ENCODE measurements around the gene CADM2. TPM values are rescaled to one million over a fixed set of nuclear protein-coding genes. Genes with fewer than 3 reads are reported as not detected.

CADM2 gene
- total RNA-seq, 1 donor from 2014 or later, result 3.5 TPM

DNA sequence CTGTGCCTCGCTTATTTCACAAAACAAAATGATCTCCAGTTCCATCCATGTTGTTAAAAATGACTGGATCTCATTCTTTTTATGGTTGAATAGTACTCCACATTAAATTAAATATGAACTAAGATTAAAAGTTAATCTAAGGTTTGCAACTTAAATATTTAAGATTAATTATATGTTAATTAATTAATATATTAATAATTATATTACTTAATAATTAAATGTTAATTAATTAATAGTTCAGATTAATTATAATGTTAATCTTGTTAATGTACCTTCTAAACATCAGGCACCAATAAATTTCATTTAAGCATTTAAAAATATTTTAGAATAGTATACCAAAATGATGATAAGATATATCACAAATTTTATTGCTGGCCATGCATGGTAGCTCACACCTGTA, 971.9 kb downstream of the CADM2 start:
- Mint-ChIP-seq H3K9me3 (no peaks in the 10 kb centered on the region), H3K4me3 (no peak overlapping the region), H3K27me3 (ENCODE audit: low read depth) (no peaks in the 10 kb centered on the region), H3K27ac (ENCODE audit: unreplicated experiment) (no peak overlapping the region), H3K36me3 (ENCODE audit: low read depth) (no peaks in the 10 kb centered on the region), H3K4me1 (peaks cover 7% of the 10 kb centered on the region)
- TF ChIP-seq, protein P1, sequence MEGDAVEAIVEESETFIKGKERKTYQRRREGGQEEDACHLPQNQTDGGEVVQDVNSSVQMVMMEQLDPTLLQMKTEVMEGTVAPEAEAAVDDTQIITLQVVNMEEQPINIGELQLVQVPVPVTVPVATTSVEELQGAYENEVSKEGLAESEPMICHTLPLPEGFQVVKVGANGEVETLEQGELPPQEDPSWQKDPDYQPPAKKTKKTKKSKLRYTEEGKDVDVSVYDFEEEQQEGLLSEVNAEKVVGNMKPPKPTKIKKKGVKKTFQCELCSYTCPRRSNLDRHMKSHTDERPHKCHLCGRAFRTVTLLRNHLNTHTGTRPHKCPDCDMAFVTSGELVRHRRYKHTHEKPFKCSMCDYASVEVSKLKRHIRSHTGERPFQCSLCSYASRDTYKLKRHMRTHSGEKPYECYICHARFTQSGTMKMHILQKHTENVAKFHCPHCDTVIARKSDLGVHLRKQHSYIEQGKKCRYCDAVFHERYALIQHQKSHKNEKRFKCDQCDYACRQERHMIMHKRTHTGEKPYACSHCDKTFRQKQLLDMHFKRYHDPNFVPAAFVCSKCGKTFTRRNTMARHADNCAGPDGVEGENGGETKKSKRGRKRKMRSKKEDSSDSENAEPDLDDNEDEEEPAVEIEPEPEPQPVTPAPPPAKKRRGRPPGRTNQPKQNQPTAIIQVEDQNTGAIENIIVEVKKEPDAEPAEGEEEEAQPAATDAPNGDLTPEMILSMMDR (conservative IDR thresholded peaks at IDR 0.05), result no peak
- no peak for DNase-seq (ENCODE audit: low read depth, low spot score)

DNA sequence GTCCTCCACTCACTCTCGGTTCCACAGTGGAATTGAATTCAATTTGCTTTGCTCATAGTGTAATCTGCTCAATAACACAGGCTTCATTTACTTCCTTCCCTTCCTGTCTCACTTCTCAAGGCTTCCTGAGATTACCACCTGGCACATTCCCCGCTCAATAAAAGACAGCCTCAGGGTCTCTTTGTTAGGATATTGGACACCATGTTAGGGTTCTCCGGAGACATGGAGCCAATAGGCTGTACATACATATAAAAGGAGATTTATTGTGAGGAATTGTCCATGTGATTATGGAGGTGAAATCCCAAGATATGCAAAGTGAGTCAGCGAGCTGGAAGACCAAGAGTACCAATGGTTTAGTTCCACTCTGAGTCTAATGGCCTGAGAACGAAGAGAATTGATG, 974.5 kb downstream of the CADM2 start:
- Mint-ChIP-seq H3K9me3 (no peaks in the 10 kb centered on the region), H3K36me3 (ENCODE audit: low read depth) (no peaks in the 10 kb centered on the region), H3K4me1 (peaks cover 7% of the 10 kb centered on the region), H3K4me3 (no peak overlapping the region), H3K27me3 (ENCODE audit: low read depth) (no peaks in the 10 kb centered on the region), H3K27ac (ENCODE audit: unreplicated experiment) (no peak overlapping the region)
- TF ChIP-seq, protein P1 (conservative IDR thresholded peaks at IDR 0.05), result no peak
- DNase-seq (ENCODE audit: low read depth, low spot score), result no peak

DNA sequence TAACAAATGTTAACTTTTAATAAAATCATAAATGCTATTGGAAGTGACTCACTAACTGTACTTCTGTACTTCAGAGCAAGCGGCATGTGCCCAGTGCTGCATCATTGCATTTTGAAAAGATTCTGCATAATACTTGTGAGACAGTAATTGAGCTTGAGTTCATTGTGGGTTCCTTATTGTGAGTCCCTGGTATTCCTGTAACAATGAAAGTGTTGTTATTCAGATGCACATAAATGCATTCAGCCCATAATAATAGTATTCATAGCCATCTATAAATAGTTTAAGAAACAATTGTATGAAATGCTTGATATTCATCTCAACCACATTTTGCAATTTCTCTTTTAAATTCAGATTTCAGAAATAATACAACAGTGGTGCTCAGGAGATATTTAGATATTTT, 976.4 kb downstream of the CADM2 start:
- H3K27ac Mint-ChIP-seq (ENCODE audit: unreplicated experiment), result no peak overlapping the region
- H3K27me3 Mint-ChIP-seq (ENCODE audit: low read depth), result no peaks in the 10 kb centered on the region
- peaks cover 12% of the 10 kb centered on the region for H3K4me1 Mint-ChIP-seq
- TF ChIP-seq, protein P1 (conservative IDR thresholded peaks at IDR 0.05), result no peak
- no peak overlapping the region for H3K4me3 Mint-ChIP-seq
- no peaks in the 10 kb centered on the region for H3K9me3 Mint-ChIP-seq
- DNase-seq (ENCODE audit: low read depth, low spot score), result no peak
- H3K36me3 Mint-ChIP-seq (ENCODE audit: low read depth), result no peaks in the 10 kb centered on the region

DNA sequence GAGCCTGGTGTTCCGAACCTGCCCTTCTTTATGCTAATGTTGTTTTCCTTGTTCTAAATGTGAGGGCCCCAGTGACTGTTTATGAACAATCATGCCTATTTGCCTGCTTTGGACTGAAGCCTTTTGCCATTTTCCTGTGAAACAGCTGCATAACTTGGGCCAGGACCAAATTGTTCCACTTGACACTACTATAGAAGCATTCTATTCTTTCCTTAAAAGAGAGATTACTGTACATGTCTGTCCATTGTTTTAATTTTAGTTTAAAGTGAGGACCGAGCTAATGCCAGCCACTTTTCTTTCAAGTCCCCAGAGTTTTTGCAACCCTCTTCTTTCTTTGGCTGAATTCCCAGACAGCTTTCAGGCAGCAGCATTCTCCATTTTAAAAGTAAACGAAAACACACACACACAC, 980.3 kb downstream of the CADM2 start:
- no peak overlapping the region for H3K27ac Mint-ChIP-seq (ENCODE audit: unreplicated experiment)
- DNase-seq (ENCODE audit: low read depth, low spot score), result no peak
- TF ChIP-seq, protein P1 (conservative IDR thresholded peaks at IDR 0.05), result no peak
- H3K9me3 Mint-ChIP-seq, result no peaks in the 10 kb centered on the region
- H3K4me1 Mint-ChIP-seq, result peaks cover 12% of the 10 kb centered on the region
- H3K4me3 Mint-ChIP-seq, result no peak overlapping the region
- H3K36me3 Mint-ChIP-seq (ENCODE audit: low read depth), result no peaks in the 10 kb centered on the region
- H3K27me3 Mint-ChIP-seq (ENCODE audit: low read depth), result no peaks in the 10 kb centered on the region

DNA sequence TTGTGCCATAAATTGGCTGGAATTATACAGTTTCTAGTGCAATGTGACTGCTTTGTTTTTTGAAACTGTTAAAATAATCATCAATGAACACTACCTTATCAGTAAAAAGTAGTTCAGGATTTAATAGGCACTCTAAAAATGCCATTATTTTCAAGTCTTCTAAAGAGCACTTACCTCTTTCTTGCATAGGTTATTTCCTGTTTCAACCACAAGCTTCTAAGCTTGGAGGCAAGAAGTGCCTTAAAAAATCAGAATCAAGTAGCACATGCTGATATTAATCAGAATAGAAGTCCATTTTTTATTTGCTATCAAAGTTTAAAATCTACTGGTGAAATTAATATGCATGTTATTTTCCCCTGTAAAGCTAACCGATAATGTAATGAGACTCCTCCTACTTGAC, 991.6 kb downstream of the CADM2 start:
- H3K4me3 Mint-ChIP-seq, result no peak overlapping the region
- no peaks in the 10 kb centered on the region for H3K27me3 Mint-ChIP-seq (ENCODE audit: low read depth)
- no peak for DNase-seq (ENCODE audit: low read depth, low spot score)
- H3K27ac Mint-ChIP-seq (ENCODE audit: unreplicated experiment), result no peak overlapping the region
- H3K9me3 Mint-ChIP-seq, result no peaks in the 10 kb centered on the region
- TF ChIP-seq, protein P1 (conservative IDR thresholded peaks at IDR 0.05), result no peak
- H3K36me3 Mint-ChIP-seq (ENCODE audit: low read depth), result no peaks in the 10 kb centered on the region
- H3K4me1 Mint-ChIP-seq, result no peaks in the 10 kb centered on the region

DNA sequence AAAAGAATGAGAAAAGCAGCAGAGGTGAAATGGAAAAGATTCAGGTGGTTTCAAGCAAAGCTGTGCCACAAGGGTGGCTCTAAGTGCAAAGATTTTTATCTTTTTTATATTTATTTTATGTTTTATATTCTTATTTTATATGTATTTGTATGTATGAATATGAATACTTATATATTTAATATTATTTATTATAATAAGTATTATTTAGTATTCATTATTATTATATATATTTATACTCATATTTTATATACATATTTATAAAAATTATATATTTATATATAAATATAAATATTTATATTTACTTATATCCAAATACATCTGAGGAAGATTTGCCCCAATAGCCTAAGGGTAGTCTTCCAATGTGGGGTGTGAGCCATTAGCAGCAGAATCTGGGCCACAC, 1002.0 kb downstream of the CADM2 start:
- no peak overlapping the region for H3K4me3 Mint-ChIP-seq
- no peak for DNase-seq (ENCODE audit: low read depth, low spot score)
- TF ChIP-seq, protein P1 (conservative IDR thresholded peaks at IDR 0.05), result no peak
- no peaks in the 10 kb centered on the region for H3K27me3 Mint-ChIP-seq (ENCODE audit: low read depth)
- no peaks in the 10 kb centered on the region for H3K9me3 Mint-ChIP-seq
- no peaks in the 10 kb centered on the region for H3K4me1 Mint-ChIP-seq
- H3K36me3 Mint-ChIP-seq (ENCODE audit: low read depth), result no peaks in the 10 kb centered on the region
- no peak overlapping the region for H3K27ac Mint-ChIP-seq (ENCODE audit: unreplicated experiment)
